ENCODE measurements around the gene GSAP. TPM values are rescaled to one million over a fixed set of nuclear protein-coding genes. Genes with fewer than 3 reads are reported as not detected.

The GSAP gene
- total and polyA plus RNA-seq, 2 donors (not counting 3 experiments of a cell fraction or from before 2014, with no cell fraction given): 2.3 to 5.8 TPM

DNA sequence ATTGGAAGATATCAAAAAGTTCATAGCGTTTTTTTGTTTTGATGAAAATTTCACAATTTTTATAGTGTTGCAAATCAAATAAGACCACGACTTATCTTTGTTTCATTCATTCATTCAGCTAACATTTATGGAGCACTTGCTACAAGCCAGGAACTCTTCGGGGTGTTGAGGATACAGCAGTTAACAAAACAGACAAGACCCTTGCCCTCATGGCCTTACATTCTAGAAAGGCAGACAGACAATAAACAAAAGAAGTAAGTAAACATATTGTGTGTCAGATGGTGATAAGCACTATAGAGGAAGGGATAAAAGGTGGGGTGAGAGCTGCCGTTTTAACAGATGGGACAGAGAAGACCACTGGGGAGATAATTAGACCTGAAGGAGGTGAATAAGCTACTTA is 41.6 kb upstream of the GSAP start:
- Histone ChIP-seq H3K9me1 (replicated peaks; ENCODE audit: control insufficient read depth, extremely low read depth, insufficient read depth, low read length) (no peaks in the 10 kb centered on the region), H3K4me2 (ENCODE audit: insufficient read depth, low read length) (no peak overlapping the region), H3K27me3 (ENCODE audit: control insufficient read depth in 2 of 2, insufficient read depth in 2 of 2, low read length in 2 of 2) (no peaks in the 10 kb centered on the region), H3K9me3 (replicated peaks; ENCODE audit: control insufficient read depth, insufficient read depth, low read length) (no peaks in the 10 kb centered on the region), H3K36me3 (ENCODE audit: control insufficient read depth in 2 of 2, extremely low read depth in 1 of 2, insufficient read depth in 2 of 2, low read length in 2 of 2) (no peaks in the 10 kb centered on the region), H3K79me2 (ENCODE audit: control insufficient read depth, insufficient read depth, low read length) (no peaks in the 10 kb centered on the region), H3K27ac (ENCODE audit: insufficient read depth, low read depth, low read length) (no peak overlapping the region), H3K4me3 (replicated peaks in 1 of 3; ENCODE audit: insufficient read depth in 1 of 3, low read depth in 1 of 3, low read length in 3 of 3) (no peak overlapping the region), H4K20me1 (replicated peaks; ENCODE audit: control insufficient read depth, extremely low read depth, insufficient read depth, low read length) (no peaks in the 10 kb centered on the region), H2AFZ (ENCODE audit: low read depth, low read length) (no peak overlapping the region), H3K4me1 (ENCODE audit: control insufficient read depth, extremely low read depth, insufficient read depth, low read length) (peaks cover 28% of the 10 kb centered on the region), H3K9ac (replicated peaks; ENCODE audit: extremely low read depth, insufficient read depth, low read length) (no peak overlapping the region)
- no peak for TF ChIP-seq FOS (IDR thresholded peaks at IDR 0.05; ENCODE audit: borderline replicate concordance, insufficient read depth, low read length)
- TF ChIP-seq JUN (IDR thresholded peaks at IDR 0.05; ENCODE audit: borderline replicate concordance, insufficient read depth, insufficient read length, low read depth): no peak
- TF ChIP-seq, protein P1, sequence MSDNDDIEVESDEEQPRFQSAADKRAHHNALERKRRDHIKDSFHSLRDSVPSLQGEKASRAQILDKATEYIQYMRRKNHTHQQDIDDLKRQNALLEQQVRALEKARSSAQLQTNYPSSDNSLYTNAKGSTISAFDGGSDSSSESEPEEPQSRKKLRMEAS (IDR thresholded peaks at IDR 0.05; ENCODE audit: insufficient read depth, insufficient read length): no peak
- TF ChIP-seq POLR2AphosphoS5 (IDR thresholded peaks at IDR 0.05; ENCODE audit: insufficient read depth, low read depth, low read length): no peak
- TF ChIP-seq EZH2 (IDR thresholded peaks at IDR 0.05; ENCODE audit: borderline replicate concordance, low read depth, low read length, severe bottlenecking): no peak
- TF ChIP-seq MYC (IDR thresholded peaks at IDR 0.05; ENCODE audit: low read depth, low read length): no peak
- TF ChIP-seq POLR2A (IDR thresholded peaks at IDR 0.05; ENCODE audit: low read depth, low read length): no peak
- TF ChIP-seq, protein P2, sequence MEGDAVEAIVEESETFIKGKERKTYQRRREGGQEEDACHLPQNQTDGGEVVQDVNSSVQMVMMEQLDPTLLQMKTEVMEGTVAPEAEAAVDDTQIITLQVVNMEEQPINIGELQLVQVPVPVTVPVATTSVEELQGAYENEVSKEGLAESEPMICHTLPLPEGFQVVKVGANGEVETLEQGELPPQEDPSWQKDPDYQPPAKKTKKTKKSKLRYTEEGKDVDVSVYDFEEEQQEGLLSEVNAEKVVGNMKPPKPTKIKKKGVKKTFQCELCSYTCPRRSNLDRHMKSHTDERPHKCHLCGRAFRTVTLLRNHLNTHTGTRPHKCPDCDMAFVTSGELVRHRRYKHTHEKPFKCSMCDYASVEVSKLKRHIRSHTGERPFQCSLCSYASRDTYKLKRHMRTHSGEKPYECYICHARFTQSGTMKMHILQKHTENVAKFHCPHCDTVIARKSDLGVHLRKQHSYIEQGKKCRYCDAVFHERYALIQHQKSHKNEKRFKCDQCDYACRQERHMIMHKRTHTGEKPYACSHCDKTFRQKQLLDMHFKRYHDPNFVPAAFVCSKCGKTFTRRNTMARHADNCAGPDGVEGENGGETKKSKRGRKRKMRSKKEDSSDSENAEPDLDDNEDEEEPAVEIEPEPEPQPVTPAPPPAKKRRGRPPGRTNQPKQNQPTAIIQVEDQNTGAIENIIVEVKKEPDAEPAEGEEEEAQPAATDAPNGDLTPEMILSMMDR (IDR thresholded peaks at IDR 0.05; ENCODE audit: extremely low read depth in 1 of 2, insufficient read depth in 1 of 2, low read depth in 1 of 2, low read length in 2 of 2): no peak
- TF ChIP-seq GATA2 (IDR thresholded peaks at IDR 0.05; ENCODE audit: insufficient read depth, insufficient read length, low read depth, low read length): no peak
- intact Hi-C loops (cut with micrococcal nuclease) (no loop called here), dilution Hi-C loops (cut with MboI; ENCODE audit: extremely low pct_ligation_motif_present, low sequenced_read_pairs) (no loop called here)
- FAIRE-seq (no peak), DNase-seq (ENCODE audit: low read depth, low spot score) (no peak)
- CTCF ChIA-PET: no interaction called here
- POLR2A ChIA-PET: no interaction called here
- no TSS peak for BruUV-seq (replicated peaks)

Measured in endothelial cell of umbilical vein (primary cell).